Loucy (cell line): Measurements from ENCODE around the gene NUAK1.

Experiments used
- H2AFZ ChIP-seq: fragments of 200-600 bp; sonication (generic); 2 replicates; pipeline ENCODE4 v1.6.0; 2016; ENCODE audit warnings: antibody characterized with exemption, mild to moderate bottlenecking, low read length, moderate library complexity
- H3F3A ChIP-seq: fragments of 200-600 bp; 2 replicates; pipeline ENCODE4 v1.6.0; 2016; ENCODE audit warnings: antibody characterized with exemption, low read depth, mild to moderate bottlenecking
- H3K27me3 ChIP-seq: fragments of 200-600 bp; sonication (generic); 2 replicates; pipeline ENCODE4 v1.6.1; 2014; ENCODE audit warnings: low read length, mild to moderate bottlenecking; ENCODE audit not compliant: insufficient read depth, poor library complexity, severe bottlenecking
- H3K36me3 ChIP-seq: fragments of 200-600 bp; sonication (generic); 2 replicates; pipeline ENCODE4 v1.6.1; 2016; ENCODE audit warnings: low read length; ENCODE audit not compliant: insufficient read depth
- H3K4me1 ChIP-seq: fragments of 200-600 bp; sonication (generic); 2 replicates; pipeline ENCODE4 v1.5.1; 2014; ENCODE audit warnings: low read length, mild to moderate bottlenecking; ENCODE audit not compliant: insufficient read depth, poor library complexity, severe bottlenecking
- H3K4me2 ChIP-seq: fragments of 200-600 bp; sonication (generic); 2 replicates; pipeline ENCODE4 v1.6.0; 2014; ENCODE audit warnings: antibody characterized with exemption, low read length, low read depth, mild to moderate bottlenecking; ENCODE audit not compliant: poor library complexity, severe bottlenecking
- H3K4me3 ChIP-seq: fragments of 200-600 bp; sonication (generic); 2 replicates; pipeline ENCODE4 v1.5.1; 2014; ENCODE audit warnings: low read length, mild to moderate bottlenecking, mixed read lengths; ENCODE audit not compliant: poor library complexity, severe bottlenecking
- H3K79me2 ChIP-seq: fragments of 200-600 bp; sonication (generic); 2 replicates; pipeline ENCODE4 v1.6.1; 2014; ENCODE audit warnings: low read length; ENCODE audit not compliant: insufficient read depth
- H3K9ac ChIP-seq: fragments of 200-600 bp; sonication (generic); 2 replicates; pipeline ENCODE4 v1.6.0; 2014; ENCODE audit warnings: mild to moderate bottlenecking, low read depth, low read length, moderate library complexity; ENCODE audit not compliant: poor library complexity, severe bottlenecking
- H3K9me2 ChIP-seq: fragments of 200-600 bp; sonication (generic); replicated peaks from 2 replicates; pipeline ENCODE4 v1.6.1; 2016; ENCODE audit warnings: low read depth, low read length, mixed read lengths
- H3K9me3 ChIP-seq: fragments of 200-600 bp; sonication (generic); 2 replicates; pipeline ENCODE4 v1.6.1; 2014; ENCODE audit warnings: mild to moderate bottlenecking, antibody characterized with exemption, low read length, low read depth; ENCODE audit not compliant: insufficient read depth
- H4K20me1 ChIP-seq: fragments of 200-600 bp; sonication (generic); 2 replicates; pipeline ENCODE4 v1.6.0; 2014; ENCODE audit warnings: antibody characterized with exemption, low read length, mild to moderate bottlenecking; ENCODE audit not compliant: insufficient read depth, poor library complexity, severe bottlenecking
- CTCF ChIP-seq: fragments of 200-600 bp; sonication (generic); conservative IDR thresholded peaks from 2 replicates; pipeline ENCODE4 v1.5.1; 2014; ENCODE audit warnings: mild to moderate bottlenecking, antibody characterized with exemption, low read length
- EZH2phosphoT487 ChIP-seq: fragments of 200-600 bp; IDR thresholded peaks from 2 replicates; pipeline ENCODE4 v1.6.1; 2018; ENCODE audit warnings: antibody characterized with exemption, mild to moderate bottlenecking, moderate library complexity, borderline replicate concordance

NUAK1 gene

DNA sequence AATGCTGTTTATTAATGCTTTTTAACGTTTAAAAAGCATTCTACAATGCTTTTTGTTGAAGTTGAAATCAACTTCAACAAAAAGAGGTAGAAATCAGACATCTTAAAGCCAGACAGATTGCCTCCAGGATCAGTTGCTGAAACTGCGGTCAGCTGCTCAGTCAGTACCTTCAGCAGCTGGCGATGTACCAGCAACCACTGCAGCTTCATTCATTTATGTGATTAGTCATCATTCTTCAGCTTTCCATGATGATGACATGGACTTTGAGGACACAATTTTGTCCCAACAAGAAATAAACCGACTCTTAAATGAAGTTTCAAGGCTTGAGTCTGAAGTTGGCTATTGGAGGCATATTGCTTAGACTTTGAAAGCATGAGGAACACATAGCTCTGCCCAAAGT is 31.5 kb upstream of the NUAK1 start:
- H2AFZ ChIP-seq: no peak overlapping the region

GRCh38 chr12:106163712-106164111 is 25.0 kb upstream of the NUAK1 start:
- H3K9me2 ChIP-seq: no peaks in the 10 kb centered on the region
- H3K4me1 ChIP-seq: no peaks in the 10 kb centered on the region
- H3K79me2 ChIP-seq: no peaks in the 10 kb centered on the region
- H3K4me2 ChIP-seq: no peak overlapping the region
- no peaks in the 10 kb centered on the region for H3F3A ChIP-seq
- H3K27me3 ChIP-seq: no peaks in the 10 kb centered on the region
- H4K20me1 ChIP-seq: no peaks in the 10 kb centered on the region
- no peaks in the 10 kb centered on the region for H3K9me3 ChIP-seq
- no peak for TF ChIP-seq EZH2phosphoT487
- TF ChIP-seq CTCF: no peak
- H3K4me3 ChIP-seq: no peak overlapping the region
- no peak overlapping the region for H3K9ac ChIP-seq
- no peak overlapping the region for H2AFZ ChIP-seq
- no peaks in the 10 kb centered on the region for H3K36me3 ChIP-seq

More for the DNA sequence above, 31.5 kb upstream of the NUAK1 start:
- Histone ChIP-seq H3K79me2 (no peaks in the 10 kb centered on the region), H3K27me3 (no peaks in the 10 kb centered on the region), H3K9me2 (no peaks in the 10 kb centered on the region), H3K9ac (no peak overlapping the region), H3K4me1 (no peaks in the 10 kb centered on the region), H3K4me3 (no peak overlapping the region), H3K4me2 (no peak overlapping the region), H3K9me3 (no peaks in the 10 kb centered on the region), H3F3A (no peaks in the 10 kb centered on the region), H4K20me1 (no peaks in the 10 kb centered on the region), H3K36me3 (no peaks in the 10 kb centered on the region)
- TF ChIP-seq CTCF (no peak), EZH2phosphoT487 (no peak)

- H3F3A ChIP-seq: no peaks in the 10 kb centered on the region
- TF ChIP-seq CTCF (no peak), EZH2phosphoT487 (no peak)
- no peak overlapping the region for H3K9ac ChIP-seq
- no peak overlapping the region for H2AFZ ChIP-seq
- no peak overlapping the region for H3K4me3 ChIP-seq
- no peaks in the 10 kb centered on the region for H3K4me1 ChIP-seq
- no peaks in the 10 kb centered on the region for H3K79me2 ChIP-seq
- no peaks in the 10 kb centered on the region for H3K36me3 ChIP-seq
- no peaks in the 10 kb centered on the region for H4K20me1 ChIP-seq
- no peaks in the 10 kb centered on the region for H3K9me3 ChIP-seq
- no peaks in the 10 kb centered on the region for H3K27me3 ChIP-seq
- H3K4me2 ChIP-seq: no peak overlapping the region
- no peaks in the 10 kb centered on the region for H3K9me2 ChIP-seq
These were observed 22.7 kb upstream of the NUAK1 start for GRCh38 chr12:106161491-106161890.
